HG03442 (cell line): ENCODE measurements around the gene FAM204A.

Experiments
- ATAC-seq: cut with Tn5 transposase; IDR thresholded peaks from one replicate; pipeline ENCODE4 v1.9.1; 2021; ENCODE audit warnings: mild to moderate bottlenecking, moderate library complexity; ENCODE audit not compliant: unreplicated experiment

The FAM204A gene

DNA sequence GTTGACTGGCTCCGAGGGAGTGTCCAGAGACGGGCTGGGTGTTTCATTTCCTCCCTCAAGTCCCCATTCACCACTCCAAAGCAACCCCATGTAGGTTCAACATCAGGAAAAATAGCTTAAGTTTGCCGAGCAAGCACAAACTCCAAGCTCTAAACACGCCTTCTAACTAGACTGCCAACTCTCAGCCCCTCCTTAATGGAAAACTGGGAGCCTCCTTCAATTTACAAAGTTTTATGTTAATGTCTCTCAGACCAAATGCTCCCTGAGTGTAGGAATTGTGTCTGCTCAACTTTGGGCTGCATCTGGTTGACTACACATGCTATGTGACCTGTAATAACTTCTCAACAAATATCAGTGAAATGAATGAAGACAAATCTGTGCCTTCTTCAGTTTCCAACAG, 87.5 kb downstream of the FAM204A start:
- no peak for ATAC-seq

- no peak for ATAC-seq
These were observed 88.7 kb downstream of the FAM204A start for GRCh38 chr10:118253397-118253796.

GRCh38 chr10:118251791-118252190, 90.3 kb downstream of the FAM204A start:
- no peak for ATAC-seq

- no peak for ATAC-seq
These were observed 92.4 kb downstream of the FAM204A start for GRCh38 chr10:118249714-118250113.
